Ishikawa (cell line): Measurements from ENCODE around the gene ECHDC3.

ENCODE experiments used
- CEBPB ChIP-seq: IDR thresholded peaks from 2 replicates; pipeline ENCODE4 v1.6.1; 2012
- FOXM1 ChIP-seq: IDR thresholded peaks from 2 replicates; pipeline ENCODE4 v1.6.1; 2012; ENCODE audit warnings: low read depth, borderline replicate concordance
- TCF12 ChIP-seq: IDR thresholded peaks from 2 replicates; pipeline ENCODE4 v1.6.1; 2012; ENCODE audit warnings: low read depth
- YY1 ChIP-seq: IDR thresholded peaks from 2 replicates; pipeline ENCODE4 v1.6.1; 2012; ENCODE audit warnings: low read depth
- ZBTB7A ChIP-seq: IDR thresholded peaks from 2 replicates; pipeline ENCODE4 v1.6.1; 2012; ENCODE audit warnings: low read depth
- TF ChIP-seq, protein P1 (sequence below): IDR thresholded peaks from 2 replicates; pipeline ENCODE4 v1.6.1; 2012
- TF ChIP-seq, protein P2 (sequence below): IDR thresholded peaks from 2 replicates; pipeline ENCODE4 v1.6.1; 2012; ENCODE audit warnings: low read depth, mild to moderate bottlenecking

DNA sequence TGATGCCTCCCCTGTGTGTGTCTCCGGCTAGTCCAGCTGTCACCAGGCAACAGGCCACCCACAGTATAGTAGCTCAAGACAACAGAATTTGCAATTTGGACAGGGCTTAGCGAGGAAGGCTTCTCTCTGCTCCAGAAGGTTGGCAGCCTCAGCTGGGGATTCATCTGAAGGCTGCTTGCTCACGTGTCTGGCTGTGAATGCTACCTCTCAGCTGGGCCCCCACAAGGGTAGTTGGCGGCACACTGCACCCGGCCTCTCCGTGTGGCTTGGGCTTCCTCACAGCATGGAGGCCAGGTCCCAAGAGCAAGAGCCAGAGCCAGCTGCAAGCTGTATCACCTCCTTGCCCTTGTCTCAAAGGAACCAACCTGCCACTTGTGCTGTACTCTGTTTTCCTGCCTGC is 19.2 kb downstream of the ECHDC3 start:
- TF ChIP-seq FOXM1 (no peak), CEBPB (no peak), YY1 (no peak), TCF12 (no peak), ZBTB7A (no peak)
- TF ChIP-seq, protein P1, sequence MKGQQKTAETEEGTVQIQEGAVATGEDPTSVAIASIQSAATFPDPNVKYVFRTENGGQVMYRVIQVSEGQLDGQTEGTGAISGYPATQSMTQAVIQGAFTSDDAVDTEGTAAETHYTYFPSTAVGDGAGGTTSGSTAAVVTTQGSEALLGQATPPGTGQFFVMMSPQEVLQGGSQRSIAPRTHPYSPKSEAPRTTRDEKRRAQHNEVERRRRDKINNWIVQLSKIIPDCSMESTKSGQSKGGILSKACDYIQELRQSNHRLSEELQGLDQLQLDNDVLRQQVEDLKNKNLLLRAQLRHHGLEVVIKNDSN, result no peak
- TF ChIP-seq, protein P2, sequence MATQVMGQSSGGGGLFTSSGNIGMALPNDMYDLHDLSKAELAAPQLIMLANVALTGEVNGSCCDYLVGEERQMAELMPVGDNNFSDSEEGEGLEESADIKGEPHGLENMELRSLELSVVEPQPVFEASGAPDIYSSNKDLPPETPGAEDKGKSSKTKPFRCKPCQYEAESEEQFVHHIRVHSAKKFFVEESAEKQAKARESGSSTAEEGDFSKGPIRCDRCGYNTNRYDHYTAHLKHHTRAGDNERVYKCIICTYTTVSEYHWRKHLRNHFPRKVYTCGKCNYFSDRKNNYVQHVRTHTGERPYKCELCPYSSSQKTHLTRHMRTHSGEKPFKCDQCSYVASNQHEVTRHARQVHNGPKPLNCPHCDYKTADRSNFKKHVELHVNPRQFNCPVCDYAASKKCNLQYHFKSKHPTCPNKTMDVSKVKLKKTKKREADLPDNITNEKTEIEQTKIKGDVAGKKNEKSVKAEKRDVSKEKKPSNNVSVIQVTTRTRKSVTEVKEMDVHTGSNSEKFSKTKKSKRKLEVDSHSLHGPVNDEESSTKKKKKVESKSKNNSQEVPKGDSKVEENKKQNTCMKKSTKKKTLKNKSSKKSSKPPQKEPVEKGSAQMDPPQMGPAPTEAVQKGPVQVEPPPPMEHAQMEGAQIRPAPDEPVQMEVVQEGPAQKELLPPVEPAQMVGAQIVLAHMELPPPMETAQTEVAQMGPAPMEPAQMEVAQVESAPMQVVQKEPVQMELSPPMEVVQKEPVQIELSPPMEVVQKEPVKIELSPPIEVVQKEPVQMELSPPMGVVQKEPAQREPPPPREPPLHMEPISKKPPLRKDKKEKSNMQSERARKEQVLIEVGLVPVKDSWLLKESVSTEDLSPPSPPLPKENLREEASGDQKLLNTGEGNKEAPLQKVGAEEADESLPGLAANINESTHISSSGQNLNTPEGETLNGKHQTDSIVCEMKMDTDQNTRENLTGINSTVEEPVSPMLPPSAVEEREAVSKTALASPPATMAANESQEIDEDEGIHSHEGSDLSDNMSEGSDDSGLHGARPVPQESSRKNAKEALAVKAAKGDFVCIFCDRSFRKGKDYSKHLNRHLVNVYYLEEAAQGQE, result no peak
